ENCODE measurements around the gene UST.
"Not testable (repeated sequence)": the region's sequence is repeated elsewhere in the genome, so short reads cannot be mapped to it uniquely, and the experiment has no call there.

- TF ChIP-seq CTCF (conservative IDR thresholded peaks at IDR 0.05; ENCODE audit: low read length); EZH2phosphoT487 (IDR thresholded peaks at IDR 0.05; ENCODE audit: borderline replicate concordance, low read depth, low read length): not testable (repeated sequence)
Observed at GRCh38 chr6:148978298-148978697, 231.5 kb downstream of the UST start.

Data from OCI-LY7 (cell line).